T-helper 2 cell treated with Interferon-gamma antibody and Interleukin-4, amounts not matched to agents 100 ng/mL and 5 ng/mL, for 36 hours (primary cell): Measurements from ENCODE around the gene NUDT4. TPM values are rescaled to one million over a fixed set of nuclear protein-coding genes. Genes with fewer than 3 reads are reported as not detected.
"Not testable (repeated sequence)": the region's sequence is repeated elsewhere in the genome, so short reads cannot be mapped to it uniquely, and the experiment has no call there.

Experiments
- intact Hi-C: fragments of 100-400 bp; cut with micrococcal nuclease; formaldehyde crosslinking; loops from one replicate; pipeline ENCODE4 v1.15.1; 2023
- total RNA-seq: library from RNA; stranded (reverse); gene quantifications from 2 replicates; pipeline ENCODE4 v1.2.3, GENCODE V29; 2022

NUDT4 gene
- total RNA-seq, 1 donor from 2014 or later: 42.9 TPM

GRCh38 chr12:93426412-93426805, 48.7 kb downstream of the NUDT4 start:
- intact Hi-C loops: no loop called here

GRCh38 chr12:93427779-93428564, 50.2 kb downstream of the NUDT4 start:
- intact Hi-C loops: no loop called here

- intact Hi-C loops: no loop called here
Measured at GRCh38 chr12:93429448-93429847, 51.7 kb downstream of the NUDT4 start.

GRCh38 chr12:93429852-93430251, 52.1 kb downstream of the NUDT4 start:
- intact Hi-C loops: no loop called here

- intact Hi-C loops: no loop called here
Measured at GRCh38 chr12:93430280-93430679, 52.6 kb downstream of the NUDT4 start.

- intact Hi-C loops: not testable (repeated sequence)
Measured at GRCh38 chr12:93432031-93432430, 54.3 kb downstream of the NUDT4 start.

GRCh38 chr12:93434256-93434865, 56.6 kb downstream of the NUDT4 start:
- intact Hi-C loops: no loop called here

- intact Hi-C loops: no loop called here
Measured at GRCh38 chr12:93438266-93439050, 60.7 kb downstream of the NUDT4 start.

GRCh38 chr12:93440043-93440835, 62.5 kb downstream of the NUDT4 start:
- intact Hi-C loops: loop anchor here (2.0 to 5.0 kb wide), 2 partner anchors 21 to 1017 kb away; partner anchors contain the start of gene CEP83

- intact Hi-C loops: loop anchor here (1.0 to 5.0 kb wide), 3 partner anchors 22 to 1016 kb away; partner anchors contain the start of genes CEP83 and EEA1
Measured at GRCh38 chr12:93441081-93441616, 63.4 kb downstream of the NUDT4 start.

GRCh38 chr12:93441617-93442410, 64.1 kb downstream of the NUDT4 start, which contains the start of gene UBE2N:
TSS of gene UBE2N (minus strand) at chr12:93441947. CDS start at chr12:93441884, 63 bp downstream.
- intact Hi-C loops: loop anchor here (1.0 to 5.0 kb wide), 8 partner anchors 23 to 1295 kb away; partner anchors contain the start of genes CEP83, CRADD, EEA1 and MRPL42

GRCh38 chr12:93442411-93443340, 65.0 kb downstream of the NUDT4 start:
- intact Hi-C loops: loop anchor here (1.0 to 5.0 kb wide), 6 partner anchors 25 to 1296 kb away; partner anchors contain the start of genes CEP83, CRADD, MRPL42 and NUDT4

GRCh38 chr12:93443576-93443975, 65.9 kb downstream of the NUDT4 start:
- intact Hi-C loops: loop anchor here (2.0 to 5.0 kb wide), 2 partner anchors 1014 to 1297 kb away; partner anchors contain the start of gene CEP83

GRCh38 chr12:93447555-93448290, 70.0 kb downstream of the NUDT4 start:
- intact Hi-C loops: no loop called here

- intact Hi-C loops: no loop called here
Measured at GRCh38 chr12:93448796-93449195, 71.1 kb downstream of the NUDT4 start.

- intact Hi-C loops: no loop called here
Measured at GRCh38 chr12:93449277-93449676, 71.6 kb downstream of the NUDT4 start.

GRCh38 chr12:93451423-93452158, 73.9 kb downstream of the NUDT4 start:
- intact Hi-C loops: no loop called here
